K562 (cell line): ENCODE data around the gene FAM186B. TPM values are rescaled to one million over a fixed set of nuclear protein-coding genes. Genes with fewer than 3 reads are reported as not detected.

Experiments
- BCOR ChIP-seq: fragments of 450-650 bp; IDR thresholded peaks from 2 replicates; pipeline ENCODE4 v1.6.1; 2016
- BRD4 ChIP-seq: fragments of 200-600 bp; sonication (generic); IDR thresholded peaks from 2 replicates; pipeline ENCODE4 v1.6.1; 2017; ENCODE audit warnings: inconsistent platforms
- CBX8 ChIP-seq: fragments of 200-600 bp; sonication (generic); IDR thresholded peaks from 2 replicates; pipeline ENCODE4 v1.6.1; 2012; ENCODE audit warnings: borderline replicate concordance, mixed run types, low read depth, mild to moderate bottlenecking, moderate library complexity, mixed read lengths, low read length, control low read depth, inconsistent platforms; ENCODE audit not compliant: poor library complexity, severe bottlenecking; ENCODE audit errors: extremely low read depth
- CEBPB ChIP-seq: fragments of 450-650 bp; IDR thresholded peaks from 2 replicates; pipeline ENCODE4 v1.6.1; 2016; ENCODE audit warnings: missing genetic modification characterization, missing compliant biosample characterization
- CTCF ChIP-seq, 3 experiments: IDR thresholded peaks in 2 of 3; conservative IDR thresholded peaks in 1 of 3; 2 replicates each; pipeline ENCODE4 v1.5.1; 2011 to 2012; ENCODE audit warnings: low read length in 3 of 3, mild to moderate bottlenecking in 3 of 3, control low read depth in 2 of 3, improper control_type of control experiment in 1 of 3, inconsistent platforms in 1 of 3, low read depth in 1 of 3, mixed read lengths in 1 of 3, moderate library complexity in 1 of 3; ENCODE audit not compliant: insufficient read depth in 2 of 3
- KLF10 ChIP-seq: fragments of 250-450 bp; sonication (Bioruptor Pico); IDR thresholded peaks from 2 replicates; pipeline ENCODE4 v1.6.1; 2021; ENCODE audit warnings: matching md5 sums
- MCM2 ChIP-seq: fragments of 450-650 bp; IDR thresholded peaks from 2 replicates; pipeline ENCODE4 v1.6.1; 2017; ENCODE audit warnings: low read depth, mild to moderate bottlenecking
- MCM3 ChIP-seq: fragments of 450-650 bp; IDR thresholded peaks from 2 replicates; pipeline ENCODE4 v1.6.1; 2016
- MIER1 ChIP-seq: fragments of 450-650 bp; IDR thresholded peaks from 2 replicates; pipeline ENCODE4 v1.6.1; 2016; ENCODE audit warnings: antibody characterized with exemption, mild to moderate bottlenecking, low read depth
- NELFE ChIP-seq: IDR thresholded peaks from 2 replicates; pipeline ENCODE4 v1.6.1; 2011; ENCODE audit warnings: mild to moderate bottlenecking; ENCODE audit not compliant: insufficient read depth, insufficient read length
- PURB ChIP-seq: sonication (generic); formaldehyde crosslinking; IDR thresholded peaks from 2 replicates; pipeline ENCODE4 v1.9.0; 2021; ENCODE audit warnings: low read depth, mild to moderate bottlenecking, missing genetic modification reagents
- STAT5B ChIP-seq: fragments of 250-450 bp; sonication (Bioruptor Pico); IDR thresholded peaks from 2 replicates; pipeline ENCODE4 v1.8.0; 2021; ENCODE audit warnings: mild to moderate bottlenecking, inconsistent platforms
- ZBED1 ChIP-seq: IDR thresholded peaks from 2 replicates; pipeline ENCODE4 v1.6.1; 2014
- ZFP30 ChIP-seq: fragments of 250-450 bp; sonication (Bioruptor Pico); IDR thresholded peaks from 2 replicates; pipeline ENCODE4 v1.8.0; 2022; ENCODE audit warnings: moderate library complexity, mild to moderate bottlenecking, inconsistent platforms, borderline replicate concordance
- ZNF12 ChIP-seq: sonication (generic); formaldehyde crosslinking; IDR thresholded peaks from 2 replicates; pipeline ENCODE4 v1.4.0; 2020; ENCODE audit warnings: mild to moderate bottlenecking, missing genetic modification reagents
- ZNF696 ChIP-seq: fragments of 250-450 bp; sonication (Bioruptor Pico); conservative IDR thresholded peaks from 2 replicates; pipeline ENCODE4 v1.4.0; 2020; ENCODE audit warnings: mild to moderate bottlenecking, moderate library complexity
- ZNF785 ChIP-seq: fragments of 250-450 bp; sonication (Bioruptor Pico); IDR thresholded peaks from 2 replicates; pipeline ENCODE4 v1.4.0; 2020; ENCODE audit warnings: mild to moderate bottlenecking
- polyA plus RNA-seq, 8 experiments: library from polyadenylated mRNA; depleted of rRNA in 4 of 8; stranded (reverse) in 5 of 8; unstranded in 3 of 8; fragments of >200 nt; fragmentation: Nextera tagmentation in 2 of 8; fragmentation: Illumina TruSeq in 1 of 8; extraction: Ambion mirVana in 2 of 8; extraction: Trizol in 1 of 8; gene quantifications; 2 replicates each; pipeline versions ENCODE4 v1.2.1 to v1.2.3, GENCODE V29; 2011 to 2014; ENCODE audit warnings: inconsistent platforms in 1 of 8, missing spikeins in 1 of 8
- total RNA-seq, 7 experiments: library from RNA; depleted of rRNA in 6 of 7; stranded (reverse); fragments of >200 nt in 6 of 7; fragmentation: Illumina TruSeq in 2 of 7; extraction: Trizol in 2 of 7; gene quantifications; 2 replicates each; pipeline versions ENCODE4 v1.2.1 to v1.2.3, GENCODE V29; 2011 to 2021; ENCODE audit warnings: low replicate concordance in 1 of 7
- TF ChIP-seq, protein P1 (sequence below): fragments of 450-650 bp; IDR thresholded peaks from 2 replicates; pipeline ENCODE4 v1.6.1; 2018; ENCODE audit not compliant: partially characterized antibody
- TF ChIP-seq, protein P2 (sequence below): IDR thresholded peaks from 2 replicates; pipeline ENCODE4 v1.6.1; 2016; ENCODE audit warnings: missing genetic modification characterization, missing compliant biosample characterization
- TF ChIP-seq, protein P3 (sequence below): fragments of 450-650 bp; IDR thresholded peaks from 2 replicates; pipeline ENCODE4 v1.7.0; 2016; ENCODE audit warnings: borderline replicate concordance

The FAM186B gene
- total and polyA plus RNA-seq, 9 of the 15 experiments (the other 6 are each of a cell fraction or from before 2014, with no cell fraction given), result 0.07 to 0.42 (median 0.15) TPM

GRCh38 chr12:49622501-49623141, 17.2 kb upstream of the FAM186B start (continued):
- TF ChIP-seq, protein P1, sequence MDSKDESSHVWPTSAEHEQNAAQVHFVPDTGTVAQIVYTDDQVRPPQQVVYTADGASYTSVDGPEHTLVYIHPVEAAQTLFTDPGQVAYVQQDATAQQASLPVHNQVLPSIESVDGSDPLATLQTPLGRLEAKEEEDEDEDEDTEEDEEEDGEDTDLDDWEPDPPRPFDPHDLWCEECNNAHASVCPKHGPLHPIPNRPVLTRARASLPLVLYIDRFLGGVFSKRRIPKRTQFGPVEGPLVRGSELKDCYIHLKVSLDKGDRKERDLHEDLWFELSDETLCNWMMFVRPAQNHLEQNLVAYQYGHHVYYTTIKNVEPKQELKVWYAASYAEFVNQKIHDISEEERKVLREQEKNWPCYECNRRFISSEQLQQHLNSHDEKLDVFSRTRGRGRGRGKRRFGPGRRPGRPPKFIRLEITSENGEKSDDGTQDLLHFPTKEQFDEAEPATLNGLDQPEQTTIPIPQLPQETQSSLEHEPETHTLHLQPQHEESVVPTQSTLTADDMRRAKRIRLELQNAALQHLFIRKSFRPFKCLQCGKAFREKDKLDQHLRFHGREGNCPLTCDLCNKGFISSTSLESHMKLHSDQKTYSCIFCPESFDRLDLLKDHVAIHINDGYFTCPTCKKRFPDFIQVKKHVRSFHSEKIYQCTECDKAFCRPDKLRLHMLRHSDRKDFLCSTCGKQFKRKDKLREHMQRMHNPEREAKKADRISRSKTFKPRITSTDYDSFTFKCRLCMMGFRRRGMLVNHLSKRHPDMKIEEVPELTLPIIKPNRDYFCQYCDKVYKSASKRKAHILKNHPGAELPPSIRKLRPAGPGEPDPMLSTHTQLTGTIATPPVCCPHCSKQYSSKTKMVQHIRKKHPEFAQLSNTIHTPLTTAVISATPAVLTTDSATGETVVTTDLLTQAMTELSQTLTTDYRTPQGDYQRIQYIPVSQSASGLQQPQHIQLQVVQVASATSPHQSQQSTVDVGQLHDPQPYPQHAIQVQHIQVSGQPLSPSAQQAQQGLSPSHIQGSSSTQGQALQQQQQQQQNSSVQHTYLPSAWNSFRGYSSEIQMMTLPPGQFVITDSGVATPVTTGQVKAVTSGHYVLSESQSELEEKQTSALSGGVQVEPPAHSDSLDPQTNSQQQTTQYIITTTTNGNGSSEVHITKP, result no peak
- no peak for TF ChIP-seq STAT5B
- TF ChIP-seq ZNF785, result no peak
- no peak for TF ChIP-seq ZFP30 (CRISPR knock-in tag)
- TF ChIP-seq, protein P2, sequence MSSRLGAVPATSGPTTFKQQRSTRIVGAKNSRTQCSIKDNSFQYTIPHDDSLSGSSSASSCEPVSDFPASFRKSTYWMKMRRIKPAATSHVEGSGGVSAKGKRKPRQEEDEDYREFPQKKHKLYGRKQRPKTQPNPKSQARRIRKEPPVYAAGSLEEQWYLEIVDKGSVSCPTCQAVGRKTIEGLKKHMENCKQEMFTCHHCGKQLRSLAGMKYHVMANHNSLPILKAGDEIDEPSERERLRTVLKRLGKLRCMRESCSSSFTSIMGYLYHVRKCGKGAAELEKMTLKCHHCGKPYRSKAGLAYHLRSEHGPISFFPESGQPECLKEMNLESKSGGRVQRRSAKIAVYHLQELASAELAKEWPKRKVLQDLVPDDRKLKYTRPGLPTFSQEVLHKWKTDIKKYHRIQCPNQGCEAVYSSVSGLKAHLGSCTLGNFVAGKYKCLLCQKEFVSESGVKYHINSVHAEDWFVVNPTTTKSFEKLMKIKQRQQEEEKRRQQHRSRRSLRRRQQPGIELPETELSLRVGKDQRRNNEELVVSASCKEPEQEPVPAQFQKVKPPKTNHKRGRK (tag), result no peak
- TF ChIP-seq ZBED1, result no peak
- no peak for TF ChIP-seq BRD4
- TF ChIP-seq MIER1, result no peak
- no peak for TF ChIP-seq MCM3
- TF ChIP-seq KLF10 (CRISPR knock-in tag), result no peak
- no peak for TF ChIP-seq CEBPB (tag)
- TF ChIP-seq NELFE, result no peak
- TF ChIP-seq ZNF12 (CRISPR knock-in tag), result 0 out of 2 replicates have a peak, but pooled peaks have one; percentile 31
- no peak for TF ChIP-seq CBX8
- TF ChIP-seq ZNF696 (CRISPR knock-in tag), result no peak
- no peak for TF ChIP-seq PURB (CRISPR knock-in tag)
- TF ChIP-seq CTCF (IDR thresholded peaks at IDR 0.05 in 2 of 3, conservative IDR thresholded peaks at IDR 0.05 in 1 of 3; ENCODE audit: insufficient read depth in 2 of 3, low read depth in 1 of 3, low read length in 3 of 3), result no peak
- no peak for TF ChIP-seq MCM2
- TF ChIP-seq, protein P3, sequence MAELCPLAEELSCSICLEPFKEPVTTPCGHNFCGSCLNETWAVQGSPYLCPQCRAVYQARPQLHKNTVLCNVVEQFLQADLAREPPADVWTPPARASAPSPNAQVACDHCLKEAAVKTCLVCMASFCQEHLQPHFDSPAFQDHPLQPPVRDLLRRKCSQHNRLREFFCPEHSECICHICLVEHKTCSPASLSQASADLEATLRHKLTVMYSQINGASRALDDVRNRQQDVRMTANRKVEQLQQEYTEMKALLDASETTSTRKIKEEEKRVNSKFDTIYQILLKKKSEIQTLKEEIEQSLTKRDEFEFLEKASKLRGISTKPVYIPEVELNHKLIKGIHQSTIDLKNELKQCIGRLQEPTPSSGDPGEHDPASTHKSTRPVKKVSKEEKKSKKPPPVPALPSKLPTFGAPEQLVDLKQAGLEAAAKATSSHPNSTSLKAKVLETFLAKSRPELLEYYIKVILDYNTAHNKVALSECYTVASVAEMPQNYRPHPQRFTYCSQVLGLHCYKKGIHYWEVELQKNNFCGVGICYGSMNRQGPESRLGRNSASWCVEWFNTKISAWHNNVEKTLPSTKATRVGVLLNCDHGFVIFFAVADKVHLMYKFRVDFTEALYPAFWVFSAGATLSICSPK, result no peak
- peak; percentile 29; the same call in 1 of the 2 replicates for TF ChIP-seq BCOR
